Measurements from ENCODE around the gene ROPN1B.
"Not testable (repeated sequence)": the region's sequence is repeated elsewhere in the genome, so short reads cannot be mapped to it uniquely, and the experiment has no call there.

ROPN1B gene
- long read RNA-seq, partial matches to known transcripts: 0 of 1 reads
- long read RNA-seq, other reads (novel, unspliced or antisense): 1 of 1 reads

DNA sequence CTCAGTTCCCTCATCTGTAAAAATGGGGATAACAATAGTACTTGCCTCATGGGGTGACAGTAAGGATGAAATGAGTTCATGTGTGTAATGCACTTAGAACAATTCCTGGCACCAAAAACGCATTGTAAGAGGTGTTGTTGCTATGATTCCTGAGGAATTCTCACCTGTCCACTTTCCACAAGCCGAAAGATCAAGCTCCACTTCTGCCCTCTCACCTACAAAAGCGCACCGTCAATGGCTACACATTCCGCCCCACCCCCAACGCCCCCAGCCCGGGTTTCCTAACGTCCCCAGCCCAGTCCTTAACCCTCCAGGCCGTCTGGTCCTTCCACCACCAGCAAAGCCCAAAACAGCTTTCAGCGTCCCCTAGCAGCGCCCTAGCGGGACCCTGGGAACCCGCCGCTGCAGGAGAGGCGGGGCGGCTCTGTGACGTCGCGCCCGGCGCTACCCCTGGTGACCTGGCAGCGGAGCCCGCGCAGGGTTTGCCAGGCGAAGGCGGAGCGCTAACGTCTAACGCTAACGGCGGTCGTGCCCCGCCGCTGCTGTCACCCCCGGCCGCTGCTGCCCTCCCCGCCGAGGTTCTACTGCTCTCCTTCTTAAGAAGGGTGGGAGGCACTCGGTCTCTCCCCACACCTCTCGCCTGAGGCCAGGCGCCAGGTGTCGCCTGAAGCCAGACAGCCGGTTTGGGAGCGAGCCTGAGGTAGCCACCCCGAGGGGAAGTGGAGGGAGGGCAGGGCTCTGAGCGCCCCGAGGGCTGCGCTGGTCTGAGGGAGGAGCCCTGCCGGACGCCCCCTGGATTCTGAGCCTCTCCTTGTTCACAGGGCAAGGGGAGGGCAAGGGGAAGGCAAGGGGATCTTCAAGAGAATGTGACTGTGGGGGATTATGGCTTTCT lies at the start of gene ROPN1B:
Gene ROPN1B (plus strand): TSS at position 478 of the 892 bp plus-strand sequence. CDS start 2,877 bp downstream, outside the sequence.
- H3K27me3 ChIP-seq (ENCODE audit: insufficient read depth, poor library complexity, severe bottlenecking): peaks cover 13% of the 10 kb centered on the region
- not testable (repeated sequence) for H3K4me3 ChIP-seq (replicated peaks; ENCODE audit: insufficient read depth, low read length); H3K27ac ChIP-seq (replicated peaks); DNase-seq (ENCODE audit: low read depth in 1 of 2, low spot score in 1 of 2)

DNA sequence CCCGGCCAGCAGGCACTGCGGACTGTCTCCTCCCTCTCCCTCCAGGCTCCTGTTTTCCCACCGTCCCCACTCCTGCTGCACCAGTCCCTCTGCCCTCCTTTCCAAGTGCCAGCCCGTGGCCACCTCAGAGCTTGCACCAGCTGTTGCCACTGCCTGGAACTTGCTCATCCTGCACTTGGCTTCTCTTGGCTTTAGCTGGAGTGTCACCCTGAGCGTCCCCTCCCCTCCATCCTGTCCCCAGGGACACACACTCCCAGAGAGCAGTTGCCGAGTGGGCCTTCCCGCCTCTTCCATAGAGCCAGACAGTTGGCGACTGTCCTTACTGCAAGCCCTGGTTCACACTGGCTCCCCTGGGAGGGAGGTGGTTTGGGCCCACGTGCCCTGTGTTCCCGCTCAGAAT lies 48.8 kb upstream of the ROPN1B start:
- DNase-seq (ENCODE audit: low read depth in 1 of 2, low spot score in 1 of 2); H3K27ac ChIP-seq (replicated peaks); H3K4me3 ChIP-seq (replicated peaks; ENCODE audit: insufficient read depth, low read length); H3K27me3 ChIP-seq (ENCODE audit: insufficient read depth, poor library complexity, severe bottlenecking): not testable (repeated sequence)

DNA sequence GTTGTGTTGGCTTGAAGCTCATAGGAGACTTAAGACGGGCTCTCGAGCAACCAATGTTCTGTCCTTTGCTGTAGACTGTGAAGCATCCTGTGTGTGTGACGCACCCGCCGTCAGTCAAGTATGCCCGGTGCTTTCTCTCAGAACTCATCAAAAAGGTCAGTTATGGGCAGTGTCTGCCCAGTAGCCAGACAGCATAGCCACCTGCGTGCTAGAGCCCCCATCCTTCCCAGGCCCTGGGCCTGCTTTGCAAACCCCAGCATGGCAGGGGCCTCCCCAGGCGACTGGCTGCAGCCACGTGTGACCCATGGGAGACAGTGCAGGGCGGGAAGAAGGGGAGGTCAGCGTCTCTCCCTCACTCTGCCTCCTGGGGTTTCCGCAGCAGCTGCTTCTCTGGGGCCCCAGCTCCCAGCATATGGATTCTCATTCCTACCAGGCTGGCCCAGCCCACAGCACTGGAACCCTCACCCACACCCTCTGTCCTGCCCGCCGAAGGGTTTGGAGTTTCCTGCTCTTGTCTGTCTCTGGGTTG lies 48.2 kb upstream of the ROPN1B start:
- H3K27ac ChIP-seq (replicated peaks); DNase-seq (ENCODE audit: low read depth in 1 of 2, low spot score in 1 of 2); H3K27me3 ChIP-seq (ENCODE audit: insufficient read depth, poor library complexity, severe bottlenecking); H3K4me3 ChIP-seq (replicated peaks; ENCODE audit: insufficient read depth, low read length): not testable (repeated sequence)

DNA sequence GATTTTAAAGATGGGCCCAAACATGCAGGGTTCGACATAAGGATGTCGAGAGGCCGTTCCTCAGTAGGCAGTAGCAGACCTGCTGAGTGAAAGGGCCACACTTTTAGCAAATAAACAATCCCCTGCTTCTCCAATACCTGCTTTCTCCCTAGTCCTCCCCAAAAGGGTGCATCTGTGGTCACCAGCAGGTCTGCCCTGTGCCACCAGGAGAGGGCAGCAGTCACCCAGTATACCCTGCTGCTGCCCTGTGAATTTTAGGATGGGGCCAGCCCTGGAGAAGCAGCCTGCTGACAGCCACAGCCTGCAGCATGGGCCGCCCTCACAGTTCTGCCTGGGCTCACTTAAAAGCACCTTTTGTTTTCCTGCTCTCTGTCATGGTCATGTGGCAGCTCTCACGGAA lies 47.3 kb upstream of the ROPN1B start:
- not testable (repeated sequence) for H3K27me3 ChIP-seq (ENCODE audit: insufficient read depth, poor library complexity, severe bottlenecking); H3K27ac ChIP-seq (replicated peaks); H3K4me3 ChIP-seq (replicated peaks; ENCODE audit: insufficient read depth, low read length)
- peak; percentile 5 to 64 for DNase-seq (ENCODE audit: low read depth in 1 of 2, low spot score in 1 of 2)
- TF ChIP-seq, protein P1, sequence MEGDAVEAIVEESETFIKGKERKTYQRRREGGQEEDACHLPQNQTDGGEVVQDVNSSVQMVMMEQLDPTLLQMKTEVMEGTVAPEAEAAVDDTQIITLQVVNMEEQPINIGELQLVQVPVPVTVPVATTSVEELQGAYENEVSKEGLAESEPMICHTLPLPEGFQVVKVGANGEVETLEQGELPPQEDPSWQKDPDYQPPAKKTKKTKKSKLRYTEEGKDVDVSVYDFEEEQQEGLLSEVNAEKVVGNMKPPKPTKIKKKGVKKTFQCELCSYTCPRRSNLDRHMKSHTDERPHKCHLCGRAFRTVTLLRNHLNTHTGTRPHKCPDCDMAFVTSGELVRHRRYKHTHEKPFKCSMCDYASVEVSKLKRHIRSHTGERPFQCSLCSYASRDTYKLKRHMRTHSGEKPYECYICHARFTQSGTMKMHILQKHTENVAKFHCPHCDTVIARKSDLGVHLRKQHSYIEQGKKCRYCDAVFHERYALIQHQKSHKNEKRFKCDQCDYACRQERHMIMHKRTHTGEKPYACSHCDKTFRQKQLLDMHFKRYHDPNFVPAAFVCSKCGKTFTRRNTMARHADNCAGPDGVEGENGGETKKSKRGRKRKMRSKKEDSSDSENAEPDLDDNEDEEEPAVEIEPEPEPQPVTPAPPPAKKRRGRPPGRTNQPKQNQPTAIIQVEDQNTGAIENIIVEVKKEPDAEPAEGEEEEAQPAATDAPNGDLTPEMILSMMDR (IDR thresholded peaks at IDR 0.05; ENCODE audit: insufficient read depth, low read length): peak; percentile 6

DNA sequence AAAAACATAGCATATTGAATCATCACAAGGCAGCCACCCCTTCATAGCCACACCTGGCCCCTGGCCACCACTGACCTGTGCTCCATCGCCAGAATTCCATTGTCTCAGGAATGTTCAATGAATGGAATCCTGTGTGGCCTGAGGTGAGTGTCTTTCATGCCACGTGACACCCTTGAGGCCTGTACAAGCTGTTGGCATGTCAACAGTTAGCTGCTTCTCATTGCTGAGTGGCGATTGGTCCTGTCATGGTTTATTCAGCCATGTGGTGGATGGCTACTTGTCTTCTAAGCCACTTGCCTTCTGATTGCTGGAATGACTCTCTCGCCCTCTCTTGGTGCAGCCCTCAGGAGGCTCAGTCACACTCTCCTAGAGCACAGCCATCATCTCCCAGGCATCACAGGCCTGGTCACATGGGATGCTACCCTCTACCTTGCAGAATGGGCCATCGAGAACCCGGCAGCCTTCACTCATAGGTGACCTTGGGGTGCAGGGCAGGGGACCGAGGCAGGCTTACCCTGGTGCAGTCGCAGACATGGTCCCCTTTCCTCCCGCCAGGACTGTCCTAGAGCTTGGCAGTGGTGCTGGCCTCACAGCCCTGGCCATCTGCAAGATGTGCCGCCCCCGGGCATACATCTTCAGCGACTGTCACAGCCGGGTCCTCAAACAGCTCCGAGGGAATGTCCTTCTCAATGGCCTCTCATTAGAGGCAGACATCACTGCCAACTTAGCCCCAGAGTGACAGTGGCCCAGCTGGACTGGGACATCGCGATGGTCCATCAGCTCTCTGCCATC lies 45.5 kb upstream of the ROPN1B start:
- H3K27ac ChIP-seq (replicated peaks); H3K27me3 ChIP-seq (ENCODE audit: insufficient read depth, poor library complexity, severe bottlenecking); DNase-seq (ENCODE audit: low read depth in 1 of 2, low spot score in 1 of 2); H3K4me3 ChIP-seq (replicated peaks; ENCODE audit: insufficient read depth, low read length): not testable (repeated sequence)

DNA sequence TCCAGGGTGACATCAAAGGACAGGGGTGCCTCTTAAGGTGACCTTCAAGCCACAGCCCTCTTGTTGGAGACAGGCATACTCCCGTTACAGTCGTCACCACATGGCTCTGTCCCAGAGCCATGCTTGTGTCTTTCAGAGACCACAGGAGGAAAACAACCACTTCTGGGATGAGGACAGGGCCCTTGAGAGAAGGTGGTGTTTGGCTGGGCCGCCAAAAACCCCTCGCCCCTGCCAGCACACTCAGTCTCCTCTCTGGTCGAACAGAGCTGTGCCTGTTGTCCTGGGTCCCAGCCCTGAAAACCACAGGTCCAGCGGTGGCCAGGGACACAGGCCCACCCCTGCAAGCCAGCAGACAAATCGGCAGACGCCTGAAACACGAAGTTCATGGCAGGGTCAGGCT lies 44.7 kb upstream of the ROPN1B start:
- H3K27me3 ChIP-seq (ENCODE audit: insufficient read depth, poor library complexity, severe bottlenecking); H3K4me3 ChIP-seq (replicated peaks; ENCODE audit: insufficient read depth, low read length); DNase-seq (ENCODE audit: low read depth in 1 of 2, low spot score in 1 of 2); H3K27ac ChIP-seq (replicated peaks): not testable (repeated sequence)

DNA sequence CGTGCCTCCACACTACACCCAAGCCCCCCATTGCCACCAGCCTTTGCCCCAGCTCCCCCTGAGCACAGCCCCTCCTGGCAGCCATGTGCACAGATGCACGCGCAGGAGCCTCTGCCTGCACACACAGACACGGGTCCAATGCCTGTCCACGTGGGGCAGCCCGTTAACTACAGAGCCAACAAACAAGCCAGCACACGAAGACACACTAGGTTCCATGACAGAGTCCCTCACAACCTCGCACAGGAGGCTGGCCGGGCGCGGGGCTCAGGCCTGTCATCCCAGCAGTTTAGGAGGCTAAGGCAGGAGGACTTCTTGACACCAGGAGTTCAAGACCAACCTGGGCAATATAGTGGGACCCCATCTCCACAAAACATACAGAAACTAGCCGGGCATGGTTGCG lies 43.3 kb upstream of the ROPN1B start:
- DNase-seq (ENCODE audit: low read depth in 1 of 2, low spot score in 1 of 2); H3K27ac ChIP-seq (replicated peaks); H3K4me3 ChIP-seq (replicated peaks; ENCODE audit: insufficient read depth, low read length); H3K27me3 ChIP-seq (ENCODE audit: insufficient read depth, poor library complexity, severe bottlenecking): not testable (repeated sequence)

DNA sequence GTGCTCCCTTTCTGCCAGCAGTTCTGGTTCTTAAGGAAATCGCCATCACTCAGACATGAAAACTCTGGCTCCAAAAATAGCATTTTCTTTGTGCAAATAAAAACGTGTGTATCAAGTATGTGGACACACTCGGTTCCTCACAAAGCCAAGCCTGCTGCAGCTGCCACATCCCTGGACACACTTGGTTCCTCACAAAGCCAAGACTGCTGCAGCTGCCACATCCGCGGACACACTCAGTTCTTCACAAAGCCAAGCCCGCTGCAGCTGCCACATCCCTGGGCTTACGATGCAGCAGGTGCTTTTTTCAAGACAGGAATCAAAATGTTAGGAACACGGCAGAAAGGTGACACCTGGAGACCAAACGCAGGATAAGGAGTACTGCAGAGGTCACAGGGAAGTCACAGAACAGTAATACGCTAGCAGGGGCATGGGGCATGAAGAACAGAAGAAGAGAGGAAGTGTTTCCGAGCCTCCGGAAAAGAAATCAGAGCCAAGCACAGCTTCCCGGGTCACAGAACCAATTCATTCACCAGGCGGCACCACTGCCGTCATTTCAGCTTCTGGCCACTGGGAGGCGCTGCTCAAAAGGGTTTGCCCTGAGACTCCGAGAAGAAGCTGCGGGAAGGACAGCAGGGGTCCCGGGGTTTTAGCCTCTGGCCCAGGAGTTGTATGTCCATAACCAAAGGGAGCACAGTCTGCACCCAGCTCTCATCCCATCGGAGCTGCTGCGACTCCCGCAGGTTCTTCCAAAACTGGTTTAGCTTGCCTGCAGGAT lies 40.0 kb upstream of the ROPN1B start:
- H3K27me3 ChIP-seq (ENCODE audit: insufficient read depth, poor library complexity, severe bottlenecking); H3K27ac ChIP-seq (replicated peaks); H3K4me3 ChIP-seq (replicated peaks; ENCODE audit: insufficient read depth, low read length): not testable (repeated sequence)
- TF ChIP-seq, protein P1 (IDR thresholded peaks at IDR 0.05; ENCODE audit: insufficient read depth, low read length): peak; percentile 4
- DNase-seq (ENCODE audit: low read depth in 1 of 2, low spot score in 1 of 2): peak in 1 of 2 experiments; percentile 48

DNA sequence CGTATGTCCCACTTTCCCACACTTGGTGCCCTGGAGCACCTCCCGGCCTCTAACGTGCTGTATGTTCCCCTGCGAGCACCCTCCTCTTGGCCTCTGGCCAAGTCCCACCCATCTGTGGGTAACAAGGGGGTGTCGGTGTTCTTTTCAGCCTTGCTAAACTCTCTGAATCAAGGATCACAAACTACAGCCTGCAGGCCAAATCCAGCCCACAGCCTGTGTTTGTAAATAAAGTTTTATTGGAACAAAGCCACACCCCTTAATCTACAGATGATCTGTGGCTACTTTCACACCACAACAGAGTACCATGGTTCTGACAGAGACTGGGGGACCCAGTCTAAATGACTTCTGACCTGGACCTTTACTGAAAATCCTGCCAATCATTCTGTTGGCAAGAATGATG lies 39.2 kb upstream of the ROPN1B start:
- H3K27ac ChIP-seq (replicated peaks); H3K27me3 ChIP-seq (ENCODE audit: insufficient read depth, poor library complexity, severe bottlenecking); DNase-seq (ENCODE audit: low read depth in 1 of 2, low spot score in 1 of 2); H3K4me3 ChIP-seq (replicated peaks; ENCODE audit: insufficient read depth, low read length): not testable (repeated sequence)

DNA sequence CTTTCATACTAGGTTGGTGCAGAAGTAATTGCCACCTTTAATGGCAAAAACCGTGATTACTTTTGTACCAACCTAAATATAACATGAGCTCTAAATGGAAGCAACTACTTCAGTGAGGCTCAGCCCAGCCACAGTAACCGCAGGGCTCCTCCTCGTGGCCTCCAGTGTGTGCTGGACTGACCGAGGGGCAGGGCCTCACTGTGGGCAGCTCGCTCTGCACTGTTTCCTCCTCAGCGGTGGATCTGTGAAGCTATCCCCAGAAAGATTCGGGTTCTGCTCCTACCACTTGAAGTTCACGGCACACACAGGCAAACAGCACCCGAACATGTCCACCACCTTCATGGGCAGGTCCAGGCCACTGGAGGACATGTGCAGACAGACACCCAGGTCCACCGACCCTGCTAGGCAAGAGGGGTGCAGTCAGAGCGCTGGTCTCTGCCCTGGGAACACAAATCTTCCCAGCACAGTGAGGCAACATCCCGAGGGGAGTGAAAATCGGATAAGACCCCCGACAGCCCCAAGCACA lies 37.6 kb upstream of the ROPN1B start:
- not testable (repeated sequence) for H3K27me3 ChIP-seq (ENCODE audit: insufficient read depth, poor library complexity, severe bottlenecking); DNase-seq (ENCODE audit: low read depth in 1 of 2, low spot score in 1 of 2); H3K27ac ChIP-seq (replicated peaks); H3K4me3 ChIP-seq (replicated peaks; ENCODE audit: insufficient read depth, low read length)

DNA sequence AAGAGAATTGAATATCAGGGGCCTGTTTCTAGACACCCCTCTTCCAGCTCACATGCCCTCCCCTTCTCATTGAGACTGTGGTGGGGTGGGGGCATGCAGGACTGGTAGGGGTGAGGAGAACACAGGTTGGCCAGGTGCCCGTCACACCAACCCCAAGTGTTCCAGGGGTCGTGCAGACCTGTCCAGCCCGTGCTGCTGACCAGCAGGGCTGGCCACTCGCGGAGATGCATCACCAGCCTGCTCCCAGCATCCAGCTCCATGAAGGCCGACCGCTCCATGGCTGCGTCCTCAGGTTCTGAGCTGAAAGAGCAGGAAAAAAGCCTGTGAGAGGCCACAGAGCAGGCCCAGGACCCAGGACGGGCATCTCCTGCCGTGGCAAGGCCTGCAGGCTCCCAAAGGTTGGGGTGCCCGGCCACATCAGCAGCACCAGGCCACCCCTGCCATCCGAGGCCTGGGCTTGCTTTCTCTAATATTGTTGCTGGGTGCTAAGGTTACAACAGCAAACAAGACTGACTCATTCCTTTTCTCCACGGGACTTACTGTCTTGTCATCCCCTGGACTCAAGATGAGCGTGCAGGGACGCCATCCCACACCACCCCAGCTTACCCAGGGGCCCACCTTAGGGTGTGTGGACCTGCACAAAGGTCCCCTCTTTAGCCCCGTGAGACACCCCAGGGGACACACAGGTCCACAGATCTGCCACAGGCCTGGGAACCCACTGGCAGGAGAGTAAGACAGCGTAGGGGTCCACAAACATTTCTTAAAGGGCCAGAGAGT lies 35.4 kb upstream of the ROPN1B start:
- not testable (repeated sequence) for H3K27me3 ChIP-seq (ENCODE audit: insufficient read depth, poor library complexity, severe bottlenecking)

More for the DNA sequence above, 35.4 kb upstream of the ROPN1B start:
- H3K4me3 ChIP-seq (replicated peaks; ENCODE audit: insufficient read depth, low read length); H3K27ac ChIP-seq (replicated peaks); DNase-seq (ENCODE audit: low read depth in 1 of 2, low spot score in 1 of 2): not testable (repeated sequence)
